Epidermal melanocyte (primary cell): ENCODE measurements around the gene DNAH8.

Source experiments
- DNase-seq: peaks from one replicate; pipeline ENCODE4 v3.0.0; 2011; ENCODE audit warnings: low spot score; ENCODE audit not compliant: insufficient read length

DNAH8 gene

DNA sequence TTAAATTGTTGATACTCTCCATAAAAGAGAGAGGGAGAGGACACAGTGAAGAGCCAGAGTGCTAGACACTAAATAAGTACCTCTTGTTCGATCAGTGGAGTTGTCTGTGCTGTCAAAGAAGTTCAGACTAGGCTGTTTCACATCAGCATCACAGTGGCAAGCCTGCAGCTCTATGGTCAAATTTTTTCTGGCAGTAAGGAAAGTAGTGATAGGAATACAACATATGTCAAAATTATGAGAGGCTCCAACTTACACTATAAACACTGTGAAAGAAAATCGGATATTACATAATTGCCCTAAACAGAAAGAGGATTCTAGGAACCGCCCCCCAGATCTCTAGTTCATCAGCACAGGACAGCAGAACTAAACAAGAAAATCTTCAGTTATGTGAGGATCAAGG, 23.1 kb downstream of the DNAH8 start:
- no peak for DNase-seq

DNA sequence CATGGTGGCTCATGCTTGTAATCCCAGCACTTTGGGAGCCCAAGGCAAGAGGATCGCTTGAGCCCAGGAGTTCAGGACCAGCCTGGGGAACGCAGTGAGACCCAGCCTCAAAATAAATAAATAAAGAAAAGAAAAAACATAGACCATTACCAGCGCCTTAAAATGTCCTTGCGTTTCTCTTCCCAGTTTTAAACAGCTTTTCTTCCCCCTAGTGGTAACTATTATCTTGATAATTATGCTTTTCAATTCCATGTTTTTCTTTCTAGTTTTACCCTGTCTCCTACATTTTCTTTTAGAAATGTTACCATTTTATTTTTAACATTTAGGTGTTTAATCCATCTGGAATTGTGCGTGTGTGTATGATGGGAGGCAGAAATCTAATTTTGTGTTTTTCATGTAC, 24.4 kb downstream of the DNAH8 start:
- DNase-seq, result no peak

DNA sequence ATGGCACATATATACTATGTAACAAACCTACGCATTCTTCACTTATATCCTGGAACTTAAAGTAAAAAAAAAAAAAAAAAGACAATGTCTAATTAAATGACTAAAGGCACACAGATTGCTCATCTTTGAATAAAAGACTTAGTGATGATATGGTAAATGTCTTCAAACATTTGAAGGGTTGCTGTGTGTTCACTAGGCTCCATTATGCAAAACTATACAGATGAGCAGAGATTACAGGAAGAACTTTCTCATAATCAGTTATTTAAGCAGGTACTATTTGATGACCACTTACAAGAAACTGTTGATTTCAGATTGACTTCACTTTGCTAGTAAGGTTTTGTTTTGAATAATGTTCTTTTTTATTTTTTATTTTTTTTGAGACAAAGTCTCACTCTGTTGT, 34.4 kb downstream of the DNAH8 start:
- DNase-seq, result no peak

DNA sequence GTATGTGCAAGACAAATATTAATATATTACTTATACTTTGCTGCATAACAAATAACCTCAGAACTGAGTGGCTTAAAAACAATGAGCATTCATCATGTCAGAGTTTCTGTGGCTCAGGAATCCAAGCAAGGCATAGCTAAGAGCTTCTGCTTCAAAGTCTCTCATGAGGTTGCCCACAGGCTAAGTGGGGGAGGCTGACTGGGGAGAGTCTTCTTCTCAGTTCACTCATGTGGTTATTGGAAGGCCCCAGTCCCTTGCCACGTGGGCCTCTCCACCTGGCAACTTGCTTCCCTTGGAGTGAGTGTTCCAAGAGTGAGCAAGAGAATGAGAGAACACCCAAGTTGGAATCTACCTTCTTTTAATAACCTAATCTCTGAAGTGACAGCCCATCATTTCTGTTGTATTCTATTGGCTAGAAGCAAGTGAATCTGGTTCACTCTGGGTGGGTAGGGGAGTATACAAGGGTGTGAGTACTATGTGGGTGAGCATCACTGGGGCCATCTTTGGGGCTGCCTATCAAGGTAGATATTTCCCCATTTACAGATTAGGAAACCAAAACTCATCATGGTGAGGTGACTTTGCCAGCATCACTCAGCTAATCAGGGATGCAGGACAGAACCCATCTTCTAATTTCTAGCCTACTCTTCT, 36.0 kb downstream of the DNAH8 start:
- DNase-seq, result no peak

DNA sequence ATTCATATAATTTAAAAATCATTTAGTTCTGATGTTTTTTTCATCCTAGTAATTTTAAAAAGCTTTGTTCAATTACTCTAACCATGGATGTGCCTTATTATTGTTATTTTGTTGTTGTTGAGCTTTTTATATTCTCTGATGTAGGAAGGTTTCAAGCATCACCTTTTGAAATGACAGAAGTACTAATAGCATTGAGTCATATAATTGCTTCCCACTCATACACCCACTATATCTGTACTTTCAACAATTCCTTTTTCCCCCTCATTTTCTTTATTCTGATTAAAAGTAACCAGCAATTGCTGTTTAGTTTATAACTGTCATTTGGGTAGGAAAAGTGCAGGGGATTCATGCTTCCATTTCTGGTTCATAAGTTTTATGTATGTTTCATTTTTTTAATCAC, 38.6 kb downstream of the DNAH8 start:
- no peak for DNase-seq

DNA sequence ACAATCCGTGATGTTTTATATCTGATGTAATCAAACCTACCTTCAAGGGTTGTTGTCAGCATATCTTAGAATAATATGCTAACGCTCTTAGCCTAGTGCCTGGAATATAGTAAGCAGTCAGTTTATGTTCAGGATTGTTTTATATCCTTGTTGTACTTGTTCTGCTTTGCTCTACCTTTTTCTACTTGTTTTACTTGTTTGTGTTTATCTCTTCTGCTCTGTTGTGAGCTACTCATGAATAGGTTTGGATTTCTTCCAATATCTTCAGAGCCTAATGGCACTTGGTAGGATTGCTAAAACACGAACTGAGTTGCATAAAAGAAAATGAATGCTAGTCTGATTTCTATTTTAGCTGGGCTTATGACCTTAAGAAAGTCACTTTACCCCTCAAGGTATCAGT, 40.1 kb downstream of the DNAH8 start:
- DNase-seq, result no peak

DNA sequence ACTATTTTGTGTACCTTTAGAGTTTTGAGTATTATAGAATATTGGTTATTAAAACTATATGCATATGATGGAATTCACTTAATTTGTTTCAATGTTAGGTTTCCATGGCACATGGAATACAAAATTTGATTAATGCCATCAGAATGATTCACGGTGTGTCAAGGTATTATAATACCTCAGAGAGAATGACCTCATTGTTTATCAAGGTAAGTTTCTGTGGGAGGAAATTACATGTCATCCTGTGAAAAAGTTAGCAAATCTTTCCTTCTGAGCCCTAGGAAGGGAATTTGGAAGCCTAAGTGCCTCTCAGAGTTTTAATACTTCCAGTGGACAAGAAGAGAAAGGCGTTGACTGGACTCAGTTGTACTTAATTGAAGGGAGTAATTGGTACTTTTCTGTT, 40.8 kb downstream of the DNAH8 start:
- no peak for DNase-seq

DNA sequence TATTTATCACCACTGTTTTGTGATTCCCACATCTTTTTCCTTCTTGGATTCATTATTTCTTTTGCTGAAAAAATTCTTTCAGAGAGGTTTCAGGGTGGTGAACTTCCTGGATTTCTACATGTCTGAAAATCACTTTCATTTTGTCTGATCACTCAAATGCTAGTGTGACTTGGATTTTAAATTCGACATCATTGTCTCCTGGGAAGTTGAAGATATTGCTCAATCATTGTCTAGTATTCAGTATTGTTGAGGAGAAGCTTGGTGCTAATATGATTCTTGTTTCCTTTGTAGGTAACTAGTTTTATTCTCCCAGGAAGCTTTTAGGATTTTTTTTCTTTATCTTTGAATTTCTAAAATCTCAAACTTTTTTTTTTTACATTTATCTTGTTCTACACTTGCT, 45.0 kb downstream of the DNAH8 start:
- DNase-seq, result no peak

DNA sequence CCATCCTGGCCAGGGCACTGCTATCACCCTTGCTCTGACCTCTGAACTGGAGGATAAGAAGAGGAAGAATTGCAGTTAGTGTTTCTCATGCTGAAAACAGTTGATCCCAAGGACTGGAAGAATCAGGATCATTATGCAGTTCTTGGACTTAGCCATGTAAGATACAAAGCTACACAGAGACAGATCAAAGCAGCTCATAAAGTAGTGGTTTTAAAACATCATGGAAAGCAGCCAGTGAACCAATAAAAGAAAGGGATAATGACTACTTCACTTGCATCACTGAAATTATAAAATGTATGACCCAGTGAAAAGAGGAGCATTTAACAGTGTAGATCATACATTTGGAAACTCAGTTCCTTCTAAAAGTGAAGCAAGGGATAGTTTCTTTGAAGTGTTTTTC, 47.7 kb downstream of the DNAH8 start:
- no peak for DNase-seq

DNA sequence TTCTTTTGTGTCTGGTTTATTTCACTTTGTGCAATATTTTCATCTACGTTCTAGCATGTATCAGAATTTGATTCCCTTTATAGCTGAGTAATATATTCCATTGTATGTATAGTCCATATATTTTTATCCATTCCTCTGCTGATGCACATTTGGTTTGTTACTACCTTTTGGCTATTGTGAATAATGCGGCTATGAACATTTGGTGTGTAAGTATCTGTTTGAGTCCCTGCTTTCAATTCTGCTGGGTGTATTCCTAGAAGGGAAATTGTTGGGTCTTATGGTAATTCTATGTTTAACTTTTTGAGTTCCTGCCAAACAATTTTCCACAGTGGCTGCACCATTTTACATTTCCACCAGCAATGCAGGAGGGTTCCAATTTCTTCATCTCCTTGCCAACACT, 52.4 kb downstream of the DNAH8 start:
- DNase-seq, result no peak

DNA sequence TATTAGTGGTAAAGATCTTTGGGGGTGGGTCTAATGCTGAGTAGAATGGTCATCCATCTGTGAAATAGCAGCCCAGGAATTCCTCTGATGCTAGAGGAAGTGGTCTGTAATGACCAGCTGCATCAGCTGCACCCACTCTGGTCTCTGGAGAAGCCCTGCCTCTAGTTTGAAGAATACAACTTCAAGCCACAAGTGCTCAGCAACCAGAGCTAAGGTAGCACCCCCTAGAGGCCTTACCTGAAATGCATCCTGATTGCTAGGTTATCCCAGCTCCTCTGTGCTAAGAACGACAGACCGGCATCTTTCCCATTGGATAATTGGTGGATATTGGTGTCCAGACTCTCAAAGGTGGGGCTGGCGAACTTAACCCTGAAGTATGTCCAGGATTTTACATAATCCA, 58.2 kb downstream of the DNAH8 start:
- no peak for DNase-seq

DNA sequence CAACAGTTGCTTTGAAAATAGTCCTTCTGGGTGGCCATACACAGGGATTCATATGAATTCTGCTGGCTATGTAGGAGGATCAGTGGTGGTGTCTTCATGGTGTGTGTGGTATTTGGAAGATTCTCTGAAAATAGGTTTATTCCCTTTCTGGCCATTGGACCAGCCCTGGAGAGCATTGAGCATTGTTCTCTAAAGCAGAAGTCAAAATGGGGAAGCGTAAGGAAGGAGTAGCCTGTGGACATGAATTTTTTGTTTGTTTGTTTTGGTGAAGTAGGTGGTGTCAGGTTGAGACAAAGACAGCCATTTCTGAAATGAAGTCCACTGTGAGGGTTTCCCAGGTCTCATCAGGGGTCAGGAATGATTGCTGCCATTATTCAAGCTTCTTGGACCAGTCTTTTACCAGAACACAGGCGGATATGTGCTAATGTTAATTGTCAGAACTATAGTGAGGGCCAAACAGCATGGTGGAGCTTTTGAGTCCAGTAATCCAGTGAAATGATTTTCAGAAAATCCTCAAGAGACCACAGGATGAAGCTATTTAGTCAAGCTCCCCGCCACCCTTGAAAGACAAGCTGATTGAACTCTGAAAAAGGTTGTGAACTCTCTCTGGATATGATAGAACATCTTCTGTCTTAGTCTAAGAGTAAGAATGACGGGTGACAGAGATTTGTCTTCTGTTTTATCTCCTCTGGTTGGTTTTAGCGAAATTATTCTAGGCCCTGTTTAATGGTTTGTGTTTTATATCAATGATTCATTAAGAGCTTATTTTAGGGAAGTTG, 60.0 kb downstream of the DNAH8 start:
- no peak for DNase-seq

DNA sequence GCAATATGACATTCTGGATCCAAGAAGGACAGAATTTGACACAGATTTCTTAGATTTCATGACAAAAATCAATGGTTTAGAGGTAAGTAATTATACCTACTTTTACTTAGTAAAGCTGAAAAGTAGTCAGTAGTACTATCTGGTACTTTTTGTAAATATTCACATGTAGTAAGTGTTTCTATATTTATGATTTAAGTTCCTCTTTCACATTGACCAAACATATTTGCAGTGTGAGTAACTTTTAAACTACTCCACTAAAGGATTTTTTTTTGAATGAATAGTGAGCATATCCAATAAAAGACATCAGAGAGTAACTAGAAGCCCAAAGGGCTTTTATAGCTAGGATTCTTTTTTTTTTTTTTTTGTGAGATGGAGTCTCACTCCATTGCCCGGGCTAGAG, 60.8 kb downstream of the DNAH8 start:
- DNase-seq, result no peak

DNA sequence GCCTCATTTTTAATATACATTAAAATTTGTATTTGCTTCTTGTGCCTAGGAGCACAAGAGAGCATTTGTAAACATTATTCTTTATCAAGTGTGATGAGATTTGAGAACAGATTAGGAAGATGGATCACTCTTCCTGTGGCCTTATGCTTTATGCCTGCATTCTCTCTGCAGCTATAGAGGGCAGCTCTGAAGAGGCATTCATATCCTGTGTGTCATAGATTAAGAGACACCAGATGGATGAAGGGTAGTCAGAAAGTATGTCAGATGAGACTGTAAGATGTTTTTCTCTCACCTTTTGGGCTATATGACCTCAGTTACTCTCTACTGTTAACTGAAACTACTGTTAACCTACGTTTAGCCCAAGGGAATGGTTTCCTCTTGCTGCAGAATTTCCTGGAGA, 61.4 kb downstream of the DNAH8 start:
- no peak for DNase-seq

DNA sequence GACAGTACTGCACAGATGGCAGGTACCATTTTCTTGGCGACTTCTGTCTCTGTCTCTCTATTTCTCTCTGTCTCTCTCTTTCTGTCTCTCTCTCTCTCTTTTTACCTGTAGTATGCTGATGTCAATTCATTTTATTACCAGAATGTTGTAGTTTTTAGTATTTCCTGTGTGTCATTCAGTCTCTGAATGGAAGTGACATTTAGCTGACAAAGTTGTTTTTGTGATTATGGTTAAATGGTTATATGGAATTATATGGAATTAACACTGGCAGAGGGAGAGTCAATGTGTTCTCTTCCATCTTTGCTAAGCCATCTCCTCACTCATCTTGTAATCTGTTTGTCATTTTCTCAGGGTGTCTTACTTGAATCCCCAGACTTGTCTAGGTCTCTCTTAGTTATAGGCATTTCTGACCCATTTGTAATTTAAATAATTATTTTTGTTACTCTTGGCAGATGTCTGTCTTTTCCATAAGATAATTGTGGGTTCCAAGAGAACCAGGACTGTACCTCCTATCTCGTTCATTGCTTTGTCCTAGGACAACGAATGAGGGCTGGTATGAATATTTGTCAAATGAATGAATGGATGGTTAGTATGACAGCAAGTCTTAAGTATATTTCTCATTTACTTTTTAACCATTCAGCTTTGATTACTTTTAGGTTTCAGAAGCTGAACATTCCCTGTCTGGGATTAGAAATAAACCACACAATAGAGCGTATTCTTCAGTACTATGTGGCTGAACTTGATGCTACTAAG, 64.4 kb downstream of the DNAH8 start:
- no peak for DNase-seq

DNA sequence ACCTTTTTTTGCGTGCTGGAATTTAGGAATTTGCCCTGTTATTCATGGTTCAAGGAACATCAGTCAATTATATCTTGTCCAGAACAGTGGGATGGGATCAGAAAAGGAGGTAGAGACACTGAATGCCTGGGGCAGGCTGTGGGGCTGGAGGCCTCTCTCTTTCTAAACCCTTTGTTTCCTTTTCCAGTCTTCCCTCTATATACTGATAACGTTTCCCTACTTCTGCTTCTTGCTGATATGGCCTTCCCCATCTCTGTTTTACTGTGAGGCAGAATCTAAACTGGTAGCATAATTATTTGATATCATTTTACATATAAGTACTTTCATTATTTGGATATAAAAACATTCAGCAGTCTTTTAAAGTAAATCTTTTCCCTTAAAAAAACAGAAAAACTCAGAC, 67.5 kb downstream of the DNAH8 start:
- no peak for DNase-seq

DNA sequence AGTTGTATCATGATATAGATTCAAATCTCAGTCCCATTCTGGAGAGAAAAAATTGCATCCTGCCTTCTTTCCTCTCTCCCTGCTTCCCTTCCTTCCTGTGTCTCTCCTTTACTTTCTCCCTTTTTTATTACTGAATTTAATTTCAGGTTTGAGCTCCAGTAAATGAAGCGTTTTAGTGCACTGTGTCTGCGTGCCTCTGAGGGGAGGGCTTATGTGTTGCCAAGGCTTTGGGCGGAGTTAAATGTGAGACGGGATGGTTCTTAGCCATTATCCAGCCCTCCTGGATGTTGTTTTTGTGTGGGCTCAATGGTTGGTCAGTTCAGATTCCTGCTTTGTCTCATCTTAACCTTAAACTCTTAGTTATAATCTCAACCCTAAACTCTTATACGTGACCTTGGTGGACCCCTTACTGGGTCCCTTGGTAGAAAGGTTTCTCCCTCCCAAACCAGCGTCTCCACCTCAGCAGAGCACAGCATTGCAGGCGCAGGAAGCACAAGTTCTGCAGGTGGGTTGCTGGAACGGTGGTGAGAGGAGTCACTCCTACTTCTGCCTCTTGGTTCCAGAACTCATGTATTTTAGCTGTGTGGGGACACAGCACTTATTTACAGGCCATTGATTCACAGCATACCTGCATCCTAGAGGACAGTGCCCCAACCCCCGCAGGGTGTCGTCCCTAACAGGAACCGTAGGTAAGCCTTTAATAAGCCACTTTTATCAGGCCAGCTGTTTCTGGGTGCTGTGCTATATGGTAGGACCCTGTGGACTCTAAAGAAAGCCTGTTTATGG, 68.5 kb downstream of the DNAH8 start:
- DNase-seq, result no peak

DNA sequence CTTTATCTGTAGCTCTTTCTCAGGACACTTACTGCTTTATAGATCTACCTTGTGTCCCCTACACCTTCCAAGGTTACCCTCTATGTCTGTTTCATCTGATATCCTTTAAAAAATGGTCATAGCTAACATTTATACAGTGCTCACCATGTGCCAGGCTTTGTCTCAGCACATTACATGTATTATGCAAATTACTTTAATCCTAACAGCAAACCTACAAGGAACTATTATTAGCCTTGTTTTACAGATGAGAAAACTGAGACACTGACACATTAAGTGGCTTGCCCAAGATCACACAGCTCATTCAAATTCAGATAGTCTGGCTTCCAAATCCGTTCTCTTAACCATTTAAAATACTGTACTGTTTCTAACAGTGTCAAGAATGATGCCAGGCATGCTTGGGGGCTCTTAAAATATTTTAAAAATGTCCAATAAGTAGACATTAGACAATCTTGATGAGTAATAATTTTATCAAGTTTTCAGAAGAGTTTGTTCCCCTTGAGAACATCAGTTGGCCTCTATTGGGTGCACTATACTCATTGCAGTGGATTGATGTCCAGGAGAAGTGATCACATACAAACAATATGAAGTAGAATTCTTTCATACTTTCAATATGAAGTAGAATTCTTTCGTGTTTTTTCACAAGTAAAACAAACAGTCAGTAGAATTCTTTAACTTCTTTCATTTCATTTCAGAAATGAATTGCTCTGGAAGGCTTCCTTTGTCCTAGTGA, 69.6 kb downstream of the DNAH8 start:
- DNase-seq, result no peak

DNA sequence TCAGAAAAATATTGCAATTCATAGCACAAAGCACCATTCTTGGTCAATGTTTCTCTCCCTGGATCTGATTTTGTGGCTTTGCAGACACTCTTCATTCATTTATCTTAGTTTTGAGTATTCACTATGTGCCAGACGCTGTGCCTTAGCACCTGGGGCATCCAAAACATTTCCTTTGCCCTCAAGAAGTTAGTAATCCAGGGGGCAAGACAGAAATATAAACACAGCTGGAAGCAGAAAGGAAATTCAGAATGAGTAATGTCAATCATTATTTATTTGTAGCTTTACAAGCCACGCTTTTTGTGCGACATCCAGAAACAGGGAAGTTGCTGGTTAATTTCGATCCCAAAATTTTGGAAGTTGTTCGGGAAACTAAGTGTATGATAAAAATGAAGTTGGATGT, 71.4 kb downstream of the DNAH8 start:
- no peak for DNase-seq

DNA sequence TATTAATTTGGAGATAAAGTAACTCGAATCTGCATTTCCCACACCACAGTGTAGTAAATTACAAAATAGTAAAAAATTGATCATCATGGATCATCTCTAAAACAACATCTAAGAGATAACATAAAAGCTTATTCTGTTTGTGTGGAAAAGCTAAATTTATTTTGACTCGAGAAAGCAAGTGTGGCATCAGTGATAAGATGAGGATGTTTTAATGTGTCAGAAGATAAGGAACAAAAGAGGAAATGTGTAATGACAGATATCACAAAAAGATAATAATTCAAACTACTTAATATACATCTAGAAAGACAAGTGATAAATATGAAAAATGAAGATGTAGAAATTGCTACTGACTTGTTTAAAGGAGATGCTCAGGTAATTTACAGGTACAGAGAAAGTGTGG, 74.1 kb downstream of the DNAH8 start:
- no peak for DNase-seq

DNA sequence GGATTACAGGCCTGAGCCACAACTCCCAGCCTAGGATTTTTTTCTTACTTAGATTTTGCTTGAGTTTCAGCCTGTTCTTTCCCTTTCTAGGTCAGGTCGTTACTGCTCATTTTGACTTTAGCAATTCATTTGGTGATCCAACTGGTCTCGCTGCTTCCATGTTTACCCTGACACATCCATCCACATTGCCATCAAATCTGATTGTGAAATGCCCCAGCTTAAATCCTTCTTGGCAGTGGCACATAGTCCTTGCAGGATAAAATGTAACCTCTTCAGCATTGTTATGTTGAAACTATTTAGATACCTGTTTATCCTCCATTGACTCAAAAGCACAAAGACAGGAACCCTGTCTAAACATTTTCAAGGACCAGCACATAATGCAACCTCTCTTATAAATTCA, 77.2 kb downstream of the DNAH8 start:
- DNase-seq, result no peak
